GM12891 (cell line): ENCODE results near the gene PER2.

Experiments used
- PAX5 ChIP-seq: IDR thresholded peaks from 2 replicates; pipeline ENCODE4 v1.6.1; 2011; ENCODE audit warnings: low read length, moderate library complexity, mild to moderate bottlenecking; ENCODE audit not compliant: insufficient read depth, severe bottlenecking
- POLR2A ChIP-seq: IDR thresholded peaks from 2 replicates; pipeline ENCODE4 v1.6.1; 2011; ENCODE audit warnings: low read depth, low read length, control low read depth
- POLR2AphosphoS5 ChIP-seq: IDR thresholded peaks from 2 replicates; pipeline ENCODE4 v1.6.1; 2011; ENCODE audit warnings: low read depth, low read length, control low read depth
- POU2F2 ChIP-seq: IDR thresholded peaks from 2 replicates; pipeline ENCODE4 v1.6.1; 2011; ENCODE audit warnings: low read depth, mild to moderate bottlenecking, control low read depth, low read length, moderate library complexity
- SPI1 ChIP-seq: IDR thresholded peaks from 2 replicates; pipeline ENCODE4 v1.6.1; 2011; ENCODE audit warnings: low read depth, low read length, control low read depth
- TAF1 ChIP-seq: IDR thresholded peaks from 2 replicates; pipeline ENCODE4 v1.6.1; 2011; ENCODE audit warnings: low read depth, low read length, control low read depth

GRCh38 chr2:238271061-238271554 lies 17.3 kb downstream of the PER2 start:
- TF ChIP-seq POLR2A, result no peak
- no peak for TF ChIP-seq TAF1
- no peak for TF ChIP-seq POLR2AphosphoS5
- TF ChIP-seq SPI1, result no peak
- no peak for TF ChIP-seq POU2F2
- no peak for TF ChIP-seq PAX5
